SK-N-MC (cell line): ENCODE measurements around the gene ADTRP.

ENCODE experiments used
- DNase-seq: peaks from one replicate; pipeline ENCODE4 v3.0.0-alpha.2; 2011; ENCODE audit warnings: low read depth, low spot score
- H3K27ac ChIP-seq: fragments of 200-600 bp; sonication (generic); 2 replicates; pipeline ENCODE4 v1.5.1; 2016; ENCODE audit warnings: mixed run types
- H3K36me3 ChIP-seq: fragments of 200-600 bp; sonication (generic); 2 replicates; pipeline ENCODE4 v1.6.1; 2017; ENCODE audit warnings: antibody characterized with exemption, low read length, mixed read lengths; ENCODE audit not compliant: insufficient read depth
- H3K4me3 ChIP-seq: fragments of 200-600 bp; sonication (generic); 2 replicates; pipeline ENCODE4 v1.5.1; 2016
- H3K9ac ChIP-seq: fragments of 200-600 bp; sonication (generic); 2 replicates; pipeline ENCODE4 v1.8.0; 2017; ENCODE audit warnings: mixed run types, mixed read lengths; ENCODE audit not compliant: insufficient read length
- H3K9me3 ChIP-seq: fragments of 200-600 bp; sonication (generic); 2 replicates; pipeline ENCODE4 v1.6.1; 2017; ENCODE audit warnings: low read depth, mild to moderate bottlenecking, antibody characterized with exemption, low read length, moderate library complexity, mixed read lengths
- EZH2 ChIP-seq: fragments of 200-600 bp; sonication (generic); IDR thresholded peaks from one replicate; pipeline ENCODE4 v1.6.1; 2017; ENCODE audit warnings: antibody characterized with exemption
- FOXP2 ChIP-seq: optimal IDR thresholded peaks from 2 replicates; pipeline ENCODE3; 2011; ENCODE audit warnings: mild to moderate bottlenecking, moderate library complexity; ENCODE audit not compliant: insufficient read depth; ENCODE audit errors: extremely low read length, control extremely low read depth
- POLR2AphosphoS5 ChIP-seq: IDR thresholded peaks from 2 replicates; pipeline ENCODE4 v1.6.1; 2012; ENCODE audit warnings: mild to moderate bottlenecking, low read depth, low read length, borderline replicate concordance

Gene ADTRP

DNA sequence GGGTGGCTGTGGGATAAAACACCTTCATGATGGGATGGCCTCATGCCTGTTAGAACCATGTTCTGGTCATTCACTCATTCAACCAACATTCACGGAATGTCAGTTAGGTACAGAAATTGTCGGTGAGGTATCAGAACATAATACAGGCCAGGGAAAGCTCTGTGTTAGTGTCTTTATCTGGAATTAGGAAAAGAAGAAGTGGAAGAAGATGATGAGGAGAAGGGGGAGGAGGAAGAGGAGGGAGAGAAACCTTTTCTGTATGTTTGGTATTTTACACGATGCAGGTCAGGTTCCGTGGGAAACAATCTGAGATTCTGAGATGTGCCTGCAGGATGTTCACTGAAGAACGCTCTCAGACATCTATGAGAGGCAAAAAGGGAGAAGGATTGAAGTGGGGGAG is 5.6 kb downstream of the ADTRP start:
- no peak for TF ChIP-seq EZH2
- no peak for TF ChIP-seq FOXP2
- TF ChIP-seq POLR2AphosphoS5: no peak
- Histone ChIP-seq H3K36me3 (no peaks in the 10 kb centered on the region), H3K4me3 (no peak overlapping the region), H3K9ac (no peak overlapping the region), H3K9me3 (no peaks in the 10 kb centered on the region), H3K27ac (no peak overlapping the region)
- no peak for DNase-seq

DNA sequence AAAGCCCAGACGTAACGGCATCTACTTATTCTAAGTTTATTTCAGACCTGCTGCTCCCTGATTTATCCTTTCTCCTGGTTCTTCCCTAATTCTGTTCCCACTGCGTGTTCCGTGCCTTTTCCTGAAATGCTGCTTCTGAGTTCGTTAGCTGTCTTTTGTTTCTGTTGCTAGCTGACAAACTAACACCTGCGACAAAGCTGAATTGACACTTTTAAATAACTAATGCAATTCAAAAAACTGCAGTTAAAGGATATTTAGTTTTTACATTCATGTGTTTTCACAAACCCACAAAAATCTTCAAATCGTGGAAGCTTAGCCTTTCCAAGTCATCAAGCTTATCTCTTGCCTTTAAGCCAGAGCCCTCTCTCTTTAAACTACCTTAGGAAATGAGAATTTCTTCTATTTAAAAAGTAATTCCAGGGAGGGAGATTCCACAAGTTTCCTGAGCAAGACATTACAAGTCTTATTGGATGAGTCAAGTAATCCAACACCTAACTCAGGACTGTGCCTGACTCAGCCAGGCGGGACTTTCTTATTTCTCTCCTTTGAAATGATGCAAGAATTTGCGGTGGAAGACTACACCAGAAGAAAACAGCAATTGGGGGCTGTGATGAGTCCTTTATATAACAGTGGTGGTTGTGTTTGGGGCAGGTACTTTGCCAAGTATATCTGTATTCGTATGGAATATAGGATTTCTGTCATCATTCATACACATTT is 6.3 kb downstream of the ADTRP start:
- Histone ChIP-seq H3K36me3 (no peaks in the 10 kb centered on the region), H3K9me3 (no peaks in the 10 kb centered on the region), H3K9ac (no peak overlapping the region), H3K4me3 (no peak overlapping the region), H3K27ac (no peak overlapping the region)
- TF ChIP-seq POLR2AphosphoS5 (no peak), EZH2 (no peak), FOXP2 (no peak)
- no peak for DNase-seq

DNA sequence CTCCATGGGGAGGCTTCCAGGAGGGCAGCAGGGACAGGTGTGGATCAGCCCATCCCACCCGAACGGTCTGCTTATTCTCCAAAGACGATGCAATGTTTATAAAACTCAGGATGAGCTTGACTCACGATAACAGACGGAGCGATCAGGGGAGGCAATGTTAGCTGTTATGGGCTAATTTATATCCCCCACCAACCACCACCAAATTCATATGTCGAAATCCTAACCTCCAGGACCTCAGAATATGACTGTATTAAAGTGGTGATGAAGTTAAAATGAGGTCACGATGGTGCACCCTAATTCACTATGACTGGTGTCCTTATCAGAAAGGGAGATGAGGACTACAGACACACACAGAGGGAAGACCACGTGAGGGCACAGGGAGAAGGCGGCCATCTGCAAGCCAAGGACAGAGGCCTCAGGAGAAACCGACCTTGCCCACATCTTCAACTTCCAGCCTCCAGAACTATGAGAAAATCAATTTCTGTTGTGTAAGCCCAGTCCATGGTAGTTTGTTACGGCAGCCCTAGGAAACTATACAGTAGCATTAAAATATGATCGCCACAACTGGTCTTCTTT is 7.0 kb downstream of the ADTRP start:
- no peak overlapping the region for H3K27ac ChIP-seq

DNA sequence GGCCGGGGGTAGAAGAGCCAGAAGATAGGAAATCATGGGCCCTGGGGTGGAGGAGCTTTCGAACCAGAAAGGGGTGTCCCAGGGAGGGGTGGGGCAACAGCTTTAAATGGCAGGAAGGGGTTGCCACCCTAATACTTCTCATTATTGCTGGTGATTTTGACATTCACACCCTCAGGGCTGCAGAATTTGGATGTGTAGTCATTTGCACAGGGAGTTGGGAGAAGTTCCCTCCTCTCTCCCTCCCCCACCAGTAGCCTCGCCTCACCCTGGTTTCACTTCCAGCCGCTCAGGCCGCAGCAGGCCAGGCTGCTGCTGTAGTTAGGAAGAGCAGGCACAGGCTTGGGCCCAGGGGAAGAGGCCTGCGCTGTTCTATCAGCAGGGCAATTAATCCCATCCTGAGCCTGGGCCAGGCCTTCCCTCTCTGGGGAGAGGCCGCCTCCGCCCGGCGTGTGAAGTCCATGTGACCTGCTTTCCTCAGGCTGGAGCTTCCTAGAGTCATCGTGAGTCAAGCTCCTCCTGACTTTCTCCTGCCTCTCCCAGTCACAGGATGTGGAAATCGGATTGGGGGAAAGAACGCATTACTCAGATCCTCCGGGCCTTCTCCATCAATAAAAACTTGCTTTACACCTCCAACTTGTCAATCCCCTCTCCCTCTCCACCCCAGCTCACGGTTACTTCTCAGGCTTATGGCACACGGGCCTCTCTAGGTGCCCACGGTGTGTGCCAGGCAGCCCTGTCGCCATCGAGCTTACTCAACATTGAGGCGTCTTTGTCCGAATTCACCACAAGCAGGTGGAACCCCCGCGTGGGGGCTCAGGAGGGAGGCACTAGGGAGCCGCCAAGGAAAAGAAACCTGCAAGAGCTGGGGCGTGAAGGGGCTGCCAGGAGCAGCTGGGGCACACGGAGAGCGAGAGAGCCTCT is 7.8 kb downstream of the ADTRP start:
- no peak for DNase-seq
- no peak for TF ChIP-seq EZH2
- no peak for TF ChIP-seq POLR2AphosphoS5
- no peak for TF ChIP-seq FOXP2

More for the DNA sequence above, 7.0 kb downstream of the ADTRP start:
- no peaks in the 10 kb centered on the region for H3K36me3 ChIP-seq
- no peak for DNase-seq
- H3K9me3 ChIP-seq: no peaks in the 10 kb centered on the region
- TF ChIP-seq POLR2AphosphoS5 (no peak), EZH2 (no peak), FOXP2 (no peak)
- H3K9ac ChIP-seq: no peak overlapping the region
- no peak overlapping the region for H3K4me3 ChIP-seq

DNA sequence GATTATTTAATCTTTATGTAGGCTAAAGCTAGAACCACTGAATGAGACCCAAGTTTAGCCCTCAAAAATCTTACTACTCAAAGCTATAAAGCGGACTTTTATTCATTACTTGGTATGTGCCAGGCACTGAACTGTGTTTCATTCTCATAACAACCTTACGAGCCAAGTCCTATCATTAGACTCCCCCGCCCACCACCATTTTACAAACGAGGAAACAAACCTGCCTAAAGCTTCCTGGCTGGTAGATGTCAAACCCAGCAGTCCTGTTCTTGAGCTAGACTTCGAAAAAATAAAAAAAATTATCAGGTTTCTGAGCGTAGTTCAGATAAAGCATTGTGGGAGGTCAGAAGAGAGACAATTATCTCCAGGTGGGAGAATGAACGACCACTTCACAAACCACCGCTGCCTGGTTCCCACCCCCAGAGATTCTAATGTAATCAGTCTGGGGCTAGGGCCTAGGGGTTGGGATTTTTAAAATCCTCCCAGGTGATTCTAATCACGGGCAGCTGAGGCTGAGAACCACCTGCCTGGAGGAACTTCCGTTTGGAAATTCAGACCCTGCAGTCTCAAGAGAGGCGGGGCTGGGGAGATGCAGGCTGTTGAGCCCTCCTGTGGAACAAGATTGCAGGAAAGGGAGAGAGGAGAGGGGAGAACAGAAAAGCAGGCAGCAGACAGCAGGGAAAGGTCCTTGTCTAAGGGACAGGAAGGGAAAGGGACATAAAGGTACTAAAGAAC is 8.6 kb downstream of the ADTRP start:
- Histone ChIP-seq H3K9me3 (no peaks in the 10 kb centered on the region), H3K27ac (no peak overlapping the region), H3K4me3 (no peak overlapping the region), H3K9ac (no peak overlapping the region), H3K36me3 (no peaks in the 10 kb centered on the region)
- no peak for TF ChIP-seq POLR2AphosphoS5
- no peak for TF ChIP-seq EZH2
- no peak for TF ChIP-seq FOXP2
- DNase-seq: no peak

More for the DNA sequence above, 7.8 kb downstream of the ADTRP start:
- Histone ChIP-seq H3K27ac (no peak overlapping the region), H3K9me3 (no peaks in the 10 kb centered on the region), H3K9ac (no peak overlapping the region), H3K4me3 (no peak overlapping the region), H3K36me3 (no peaks in the 10 kb centered on the region)

DNA sequence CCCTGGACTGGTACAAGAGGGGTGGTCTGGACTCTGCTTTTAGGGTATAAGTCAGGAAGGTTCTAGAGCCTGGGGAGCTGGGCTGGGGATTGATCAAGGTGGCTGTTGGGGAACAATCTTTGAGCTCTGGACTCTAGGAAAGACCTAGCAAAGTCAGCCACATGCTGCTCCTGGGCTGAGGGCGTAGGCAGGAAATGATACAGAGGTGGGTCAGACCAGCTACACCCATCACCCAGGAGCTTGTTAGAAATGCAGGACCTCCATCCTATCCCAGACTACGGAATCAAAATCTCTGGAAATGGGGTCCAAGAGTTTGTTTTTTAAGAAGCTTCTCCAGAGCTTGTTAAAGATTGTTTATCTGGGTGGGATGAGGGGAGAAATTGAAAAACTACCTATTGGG is 9.4 kb downstream of the ADTRP start:
- no peak for TF ChIP-seq FOXP2
- no peak for TF ChIP-seq EZH2
- TF ChIP-seq POLR2AphosphoS5: no peak
- no peak overlapping the region for H3K9ac ChIP-seq
- no peak for DNase-seq
- no peaks in the 10 kb centered on the region for H3K9me3 ChIP-seq
- no peak overlapping the region for H3K4me3 ChIP-seq
- H3K27ac ChIP-seq: no peak overlapping the region
- no peaks in the 10 kb centered on the region for H3K36me3 ChIP-seq

DNA sequence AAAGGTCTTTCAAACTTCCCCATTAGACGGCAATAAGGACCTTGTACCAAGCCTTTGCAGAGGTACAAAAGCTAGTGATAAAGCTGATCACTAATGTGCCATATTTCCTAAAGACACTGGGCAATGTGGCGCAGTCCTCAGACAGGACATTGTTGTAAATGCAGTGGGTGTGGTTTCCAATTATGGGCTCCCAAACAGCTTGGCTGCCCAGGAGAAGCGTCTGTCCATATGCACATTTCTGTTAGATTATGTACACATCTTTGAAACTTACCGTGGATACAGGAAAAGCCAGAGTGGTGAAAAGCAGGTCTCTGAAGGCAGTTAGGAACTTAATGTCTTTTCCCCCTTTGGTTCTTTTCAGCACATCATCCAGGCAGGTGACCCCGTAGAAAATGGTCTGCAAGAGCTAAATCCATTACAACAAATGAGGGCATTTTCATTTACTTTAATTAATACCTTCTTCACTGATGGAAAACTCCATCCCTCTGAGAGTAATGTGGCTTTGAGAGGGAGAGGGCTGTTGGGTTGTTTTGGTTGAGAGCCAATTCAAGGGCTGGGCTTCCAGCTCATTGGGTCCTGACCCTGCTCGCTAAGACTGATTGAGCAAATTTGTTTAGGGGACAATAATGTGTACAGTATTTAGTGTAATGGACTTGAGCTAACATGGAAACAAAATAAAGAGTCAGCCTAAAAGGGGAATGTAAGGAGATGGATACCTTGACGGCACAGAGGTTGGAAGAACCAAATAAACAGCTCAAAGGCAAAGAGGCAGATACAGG is 10.4 kb downstream of the ADTRP start:
- H3K4me3 ChIP-seq: no peak overlapping the region
- no peak for DNase-seq
- no peak overlapping the region for H3K9ac ChIP-seq
- H3K27ac ChIP-seq: no peak overlapping the region
- TF ChIP-seq POLR2AphosphoS5 (no peak), FOXP2 (no peak), EZH2 (no peak)
- no peaks in the 10 kb centered on the region for H3K9me3 ChIP-seq
- H3K36me3 ChIP-seq: no peaks in the 10 kb centered on the region
